IPS-18c (cell line): ENCODE results near the gene MICALL1.

ENCODE experiments used
- H3K4me3 ChIP-seq: 2 replicates; pipeline ENCODE4 v1.7.0; 2013; ENCODE audit warnings: low read depth, mild to moderate bottlenecking, low read length, moderate library complexity; ENCODE audit not compliant: insufficient read depth
- H3K9me3 ChIP-seq: one replicate; pipeline ENCODE4 v1.6.1; 2013; ENCODE audit warnings: mild to moderate bottlenecking, low read length, moderate library complexity; ENCODE audit not compliant: control insufficient read depth, insufficient read depth

Gene MICALL1

GRCh38 chr22:37985751-37986281, 79.7 kb downstream of the MICALL1 start:
- no peaks in the 10 kb centered on the region for H3K9me3 ChIP-seq
- no peak overlapping the region for H3K4me3 ChIP-seq

DNA sequence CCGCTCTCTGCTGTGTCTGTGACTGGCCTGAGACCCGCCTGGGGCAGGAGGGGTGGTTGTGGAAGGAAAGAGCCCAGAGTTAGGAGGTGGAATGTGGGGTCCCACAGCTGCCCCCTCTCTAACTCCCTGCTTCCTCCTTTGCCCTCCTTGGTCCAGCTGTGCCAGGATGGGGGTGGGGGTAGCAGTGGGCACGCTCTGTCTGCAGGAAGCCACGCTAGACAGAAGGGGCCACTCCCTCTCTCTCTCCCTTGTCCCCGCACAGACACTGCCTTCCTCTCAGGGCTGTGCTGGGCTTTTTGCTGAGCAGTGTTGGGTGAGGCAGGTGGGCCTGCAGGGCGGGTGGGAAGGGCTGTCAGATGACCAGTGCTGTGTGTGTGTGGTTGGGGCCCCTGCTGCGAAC, 80.3 kb downstream of the MICALL1 start:
- no peak overlapping the region for H3K4me3 ChIP-seq
- H3K9me3 ChIP-seq, result no peaks in the 10 kb centered on the region

DNA sequence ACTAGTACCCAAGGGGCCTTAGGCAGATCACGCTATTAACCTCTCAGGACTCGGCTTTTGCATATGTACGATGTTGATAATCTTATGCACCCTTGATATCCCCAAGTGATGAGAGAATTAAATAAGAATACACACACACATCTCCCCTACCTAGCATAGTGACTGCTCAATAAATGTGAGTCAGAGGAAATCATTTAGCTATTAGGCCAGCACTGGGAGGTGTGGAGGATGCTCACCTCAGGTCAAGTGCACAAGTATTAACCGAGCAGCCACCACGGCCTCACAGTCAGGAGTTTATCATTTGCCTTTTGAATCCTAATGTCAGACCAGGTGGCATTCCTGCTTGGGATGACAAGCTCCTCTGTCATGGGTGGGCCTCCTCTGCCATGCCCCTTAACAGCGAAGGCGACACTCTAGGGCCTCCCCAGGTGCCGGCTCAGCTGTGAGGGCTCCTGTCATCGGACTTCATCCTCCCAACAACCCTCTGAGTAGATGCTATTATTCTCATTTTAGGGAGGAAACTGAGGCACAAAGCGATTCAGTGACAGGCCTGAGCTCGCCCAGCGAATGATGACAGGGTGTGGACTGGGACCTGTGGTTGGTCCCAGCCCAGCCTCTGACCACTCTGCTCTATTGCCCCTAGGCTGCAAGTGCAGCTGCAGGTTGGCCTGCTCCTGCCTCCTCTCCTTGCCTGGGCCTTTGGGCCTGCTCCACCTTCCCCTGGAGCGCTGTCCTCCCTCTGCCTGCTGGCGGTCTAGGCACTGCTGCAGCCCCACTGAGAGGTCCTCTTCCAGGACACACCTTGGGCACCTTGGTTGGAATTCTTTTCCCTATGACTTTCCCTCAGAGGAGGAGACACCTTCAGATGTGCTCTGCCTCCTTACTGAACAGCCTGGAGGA, 83.3 kb downstream of the MICALL1 start:
- no peak overlapping the region for H3K4me3 ChIP-seq
- no peaks in the 10 kb centered on the region for H3K9me3 ChIP-seq

DNA sequence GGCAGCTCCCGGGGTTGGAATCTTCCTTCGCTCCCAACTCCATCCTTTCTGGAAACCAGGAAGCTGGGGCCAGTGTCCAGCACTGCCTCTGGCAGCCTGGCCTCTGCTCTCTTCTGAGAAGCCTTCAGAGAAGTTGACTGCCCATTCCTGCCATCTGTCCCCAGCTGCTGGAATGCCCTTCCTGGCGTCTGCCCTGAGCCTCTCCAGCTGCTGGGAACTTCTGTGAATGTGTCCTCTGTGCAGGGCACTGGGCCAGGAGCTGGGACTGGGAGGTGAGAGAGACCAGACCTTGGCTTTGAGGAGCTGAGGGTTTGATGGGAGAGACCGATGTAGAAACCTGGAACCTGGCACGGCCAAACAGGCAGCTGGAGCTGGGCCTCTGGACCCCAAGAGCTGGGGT, 84.2 kb downstream of the MICALL1 start:
- Histone ChIP-seq H3K4me3 (no peak overlapping the region), H3K9me3 (no peaks in the 10 kb centered on the region)

DNA sequence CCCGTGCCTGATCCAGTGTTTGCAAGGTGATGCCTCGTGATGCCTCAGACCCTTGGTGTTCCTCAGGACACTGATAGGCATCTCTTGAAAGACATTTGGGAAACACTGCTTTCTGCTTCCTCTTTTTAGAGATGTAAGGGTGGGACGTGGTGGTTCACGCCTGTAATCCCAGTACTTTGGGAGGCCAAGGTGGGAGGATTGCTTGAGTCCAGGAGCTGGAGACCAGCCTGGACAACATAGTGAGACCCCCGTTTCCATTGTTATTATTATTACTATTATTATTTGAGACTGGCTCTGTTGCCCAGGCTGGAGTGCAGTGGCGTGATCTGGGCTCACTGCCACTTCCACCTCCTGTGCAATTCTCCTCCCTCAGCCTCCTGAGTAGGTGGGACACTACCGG, 84.8 kb downstream of the MICALL1 start:
- H3K9me3 ChIP-seq, result no peaks in the 10 kb centered on the region
- H3K4me3 ChIP-seq, result no peak overlapping the region

DNA sequence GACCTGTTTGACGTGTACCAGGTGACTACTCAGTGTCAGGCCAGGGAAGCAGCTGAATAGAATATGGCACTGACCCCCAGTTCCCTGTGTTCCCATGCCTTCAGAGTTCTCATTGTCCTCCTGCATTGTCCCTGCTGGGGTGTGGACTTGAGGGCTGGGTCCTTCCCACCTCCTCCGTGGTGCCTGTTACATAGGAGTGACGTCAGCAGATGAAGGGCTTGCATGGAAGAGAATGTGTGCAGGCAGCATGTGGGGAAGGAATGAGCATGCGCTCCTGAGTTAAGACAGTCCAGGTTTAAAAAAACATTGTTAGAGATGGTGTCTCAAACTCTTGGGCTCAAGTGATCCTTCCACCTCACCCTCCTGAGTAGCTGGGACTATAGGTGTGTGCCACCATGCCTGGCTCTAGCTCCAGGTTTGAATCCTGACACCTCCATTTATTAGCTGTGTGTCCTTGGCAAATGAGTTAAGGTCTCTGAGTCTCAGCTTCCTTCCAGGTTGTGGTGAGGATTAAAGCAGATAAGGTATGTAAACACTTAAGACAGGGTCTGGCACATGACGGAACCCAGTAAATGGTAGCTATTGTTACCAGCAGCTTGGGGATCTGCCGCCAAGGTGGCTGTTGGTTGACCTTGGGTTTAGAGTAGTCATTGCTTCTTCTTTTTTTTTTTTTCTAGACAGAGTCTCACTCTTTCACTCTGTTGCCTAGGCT, 85.8 kb downstream of the MICALL1 start:
- no peak overlapping the region for H3K4me3 ChIP-seq

More for the DNA sequence above, 85.8 kb downstream of the MICALL1 start:
- H3K9me3 ChIP-seq, result no peaks in the 10 kb centered on the region
